Fibroblast of gingiva (primary cell): Measurements from ENCODE around the gene MRPL19.
A peak's percentile ranks its signal among the peaks of the same experiment; 100 is the strongest.

ENCODE experiments used
- DNase-seq: peaks from one replicate; pipeline ENCODE4 v3.0.0-alpha.2; 2011; ENCODE audit warnings: low read depth

Gene MRPL19

GRCh38 chr2:75616933-75617332, 29.6 kb upstream of the MRPL19 start:
- DNase-seq = no peak

DNA sequence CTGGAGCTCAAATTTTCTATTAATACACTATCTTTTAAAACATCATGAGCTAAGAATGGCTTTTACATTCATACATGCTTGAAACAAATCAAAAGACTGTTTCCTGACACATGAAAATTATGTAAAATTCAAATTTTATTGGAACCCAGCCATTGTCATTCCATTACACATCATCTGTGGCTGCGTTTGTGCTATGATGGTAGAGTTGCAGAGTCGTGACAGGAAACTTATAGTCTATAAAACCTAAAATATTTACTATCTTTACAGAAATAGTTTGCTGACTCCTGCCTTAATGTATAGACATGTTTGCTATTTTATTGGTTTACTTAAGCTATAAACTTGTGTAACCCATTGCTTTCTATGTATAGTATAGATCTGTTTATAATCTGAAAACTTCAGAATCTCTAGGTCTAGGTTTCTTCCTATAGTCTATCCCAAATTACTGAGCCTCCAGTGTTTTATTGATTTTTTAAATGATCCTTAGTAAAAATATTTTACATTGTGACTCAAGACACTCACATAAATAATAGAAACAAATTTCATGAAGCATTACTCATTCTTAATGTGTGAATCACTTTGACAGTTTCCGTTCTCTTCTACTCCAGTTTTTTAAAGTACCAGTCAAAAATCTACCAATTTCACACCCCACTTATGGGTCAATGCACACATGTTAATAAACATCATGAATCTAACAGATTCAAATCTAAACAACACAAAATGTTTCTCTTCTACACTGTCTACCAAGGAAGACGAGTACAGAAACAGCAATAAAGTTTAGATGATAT, 26.4 kb upstream of the MRPL19 start:
- no peak for DNase-seq

- DNase-seq = no peak
These were observed 25.4 kb upstream of the MRPL19 start for GRCh38 chr2:75621228-75621627.

DNA sequence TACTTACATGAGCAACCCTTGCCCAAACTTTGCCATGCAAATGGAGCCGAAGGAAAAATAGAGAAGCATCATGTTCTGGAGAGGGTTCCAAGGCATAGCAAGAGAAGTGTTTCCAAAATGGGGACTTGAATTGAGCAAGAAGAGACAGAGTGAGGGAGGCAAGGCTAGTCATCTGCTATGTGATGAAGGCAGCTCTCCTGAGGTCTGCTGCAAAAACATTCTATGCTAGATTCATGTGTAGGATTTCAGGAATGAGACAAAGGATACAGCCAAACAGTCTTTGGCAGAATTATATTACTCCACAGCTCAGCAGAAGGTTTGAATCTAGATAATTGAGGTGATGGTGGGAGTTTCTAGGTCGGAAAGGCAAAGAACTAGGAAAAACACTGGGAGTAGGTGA, 24.1 kb upstream of the MRPL19 start:
- DNase-seq = peak; percentile 36

DNA sequence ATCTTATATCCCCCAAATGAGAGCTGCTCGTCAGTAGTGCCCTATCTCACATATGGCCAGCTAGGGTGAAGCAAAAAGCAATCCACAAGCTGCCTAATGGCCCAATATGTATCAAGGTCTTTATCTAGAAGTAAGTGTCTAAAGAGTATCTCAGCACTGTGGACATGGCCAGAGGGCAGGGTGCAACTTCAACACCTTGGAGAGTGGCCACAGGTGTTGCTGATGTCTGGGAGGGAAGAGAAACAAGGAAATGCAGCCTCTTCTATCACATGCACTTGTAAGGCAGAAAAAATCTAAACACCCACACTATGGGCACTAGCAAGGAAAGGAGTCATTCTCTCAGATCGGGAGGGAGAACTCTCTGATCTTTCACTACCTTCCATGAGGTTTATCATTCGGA, 23.7 kb upstream of the MRPL19 start:
- DNase-seq = no peak

GRCh38 chr2:75627902-75628504, 18.6 kb upstream of the MRPL19 start:
- peak; percentile 68 for DNase-seq

DNA sequence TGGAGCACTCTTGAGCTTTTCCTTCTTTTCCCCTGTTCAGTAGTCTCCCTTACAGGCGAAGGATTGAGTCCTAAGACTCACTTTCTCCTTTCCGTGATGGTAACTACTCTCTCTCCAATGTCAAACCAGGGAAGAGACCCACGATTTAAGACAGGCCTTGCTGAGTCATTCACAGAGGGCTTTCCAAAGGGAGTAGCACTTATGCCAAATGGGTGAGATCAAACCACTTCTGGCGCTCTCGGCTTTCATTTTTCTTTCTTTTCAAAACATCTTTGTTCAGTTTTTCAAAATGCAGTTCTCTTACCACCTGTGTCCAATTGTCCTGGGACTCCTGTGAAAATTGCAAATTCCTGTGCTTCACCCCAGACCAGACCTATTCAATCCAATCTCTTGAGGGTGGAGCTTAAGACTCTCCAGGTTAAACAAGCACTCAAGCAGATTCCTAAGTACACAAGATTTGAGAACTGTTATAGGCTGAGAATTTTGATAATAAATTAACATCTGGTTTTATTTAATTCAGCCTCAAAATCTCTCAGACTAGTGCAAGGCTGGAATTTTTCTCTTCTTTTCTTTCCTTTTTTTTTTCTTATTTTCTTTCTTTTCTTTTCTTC, 14.4 kb upstream of the MRPL19 start:
- DNase-seq = peak; percentile 68

- DNase-seq = no peak
These were observed 13.8 kb upstream of the MRPL19 start for GRCh38 chr2:75632813-75633212.

GRCh38 chr2:75633620-75634019, 13.0 kb upstream of the MRPL19 start:
- no peak for DNase-seq

GRCh38 chr2:75634945-75635344, 11.6 kb upstream of the MRPL19 start:
- no peak for DNase-seq

DNA sequence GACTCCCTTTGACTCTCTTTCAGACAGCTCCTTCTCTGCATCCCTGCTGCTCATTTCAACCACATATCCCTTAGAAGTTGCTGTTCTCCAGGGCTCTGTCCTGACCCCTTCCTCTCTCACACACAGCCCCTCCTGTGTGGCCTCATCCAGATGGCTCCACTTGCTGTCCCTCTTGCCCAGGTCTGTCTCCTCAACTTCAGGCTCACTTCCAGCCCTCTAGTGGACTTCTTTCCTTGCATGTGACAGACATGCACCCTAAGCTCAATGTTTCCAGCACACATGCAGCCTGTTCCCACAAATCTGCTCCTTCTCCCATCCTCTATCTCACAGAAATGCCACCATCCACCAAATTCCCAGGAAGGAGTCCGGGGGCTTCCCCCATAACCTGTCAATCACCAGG, 9.0 kb upstream of the MRPL19 start:
- no peak for DNase-seq

DNA sequence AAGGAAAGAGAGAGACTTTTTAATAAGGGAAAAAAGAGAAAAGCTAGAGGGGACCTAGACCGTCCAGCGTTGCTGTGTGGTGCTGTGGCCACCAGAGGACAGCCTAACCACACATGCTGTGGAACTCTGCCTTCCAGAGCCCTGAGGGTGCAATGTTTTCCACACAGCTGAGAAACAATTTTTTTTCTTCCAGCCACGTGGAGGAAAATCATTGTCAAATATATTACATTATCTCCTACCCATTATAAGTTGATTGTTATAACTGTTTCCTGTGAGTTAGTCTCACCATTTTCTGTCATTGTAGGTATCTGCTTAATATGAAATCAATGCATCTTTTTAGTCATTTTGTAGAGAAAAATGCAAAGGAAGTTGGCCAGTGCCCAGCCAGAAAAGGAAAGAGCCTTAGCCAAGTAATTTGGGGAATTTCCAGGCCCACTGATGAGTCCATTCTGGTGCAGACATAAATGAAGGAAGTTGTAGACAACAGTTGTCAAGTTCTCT, 5.9 kb upstream of the MRPL19 start:
- peak; percentile 67 for DNase-seq

DNA sequence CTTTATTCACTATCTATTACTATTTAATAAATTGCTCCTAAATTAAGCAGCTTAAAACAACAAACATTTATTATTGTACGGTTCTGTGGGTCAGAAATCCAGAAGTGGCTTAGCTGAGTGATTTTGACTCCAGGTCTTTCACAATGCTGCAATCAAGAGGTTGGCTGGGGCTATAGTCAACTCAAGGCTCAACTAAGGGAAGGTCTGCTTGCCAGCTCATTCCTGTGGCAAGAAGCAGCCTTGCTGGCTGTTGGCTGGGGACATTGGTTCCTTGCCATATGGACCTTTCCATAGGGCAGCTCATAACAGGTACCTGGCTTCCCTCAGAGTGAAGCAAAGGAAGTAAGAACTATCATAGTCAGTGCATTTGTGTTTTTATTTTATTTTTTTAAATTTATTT, 5.0 kb upstream of the MRPL19 start:
- DNase-seq = peak; percentile 59

- no peak for DNase-seq
These were observed 2.6 kb upstream of the MRPL19 start for GRCh38 chr2:75643980-75644379.

DNA sequence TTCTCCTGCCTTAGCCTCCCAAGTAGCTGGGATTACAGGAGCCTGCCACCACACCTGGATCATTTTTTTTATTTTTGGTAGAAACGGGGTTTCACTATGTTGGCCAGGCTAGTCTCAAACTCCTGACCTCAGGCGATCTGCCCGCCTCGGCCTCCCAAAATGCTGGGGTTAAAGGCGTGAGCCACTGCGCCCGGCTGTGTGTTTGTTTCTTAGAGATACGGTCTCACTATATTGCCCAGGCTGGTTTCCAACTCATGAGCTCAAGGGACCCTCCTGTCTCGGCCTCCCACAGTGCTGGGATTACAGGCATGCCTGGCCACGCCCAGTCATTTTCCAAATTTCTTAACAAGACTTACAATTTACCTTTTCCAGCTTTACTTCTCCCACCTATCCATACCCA, 940 bp upstream of the MRPL19 start:
- DNase-seq = no peak

- no peak for DNase-seq
These were observed 447 bp upstream of the MRPL19 start for GRCh38 chr2:75646090-75646582.

- no peak for DNase-seq
These were observed 1.2 kb downstream of the MRPL19 start for GRCh38 chr2:75647771-75648170.

GRCh38 chr2:75654012-75654411, 7.4 kb downstream of the MRPL19 start:
- no peak for DNase-seq

DNA sequence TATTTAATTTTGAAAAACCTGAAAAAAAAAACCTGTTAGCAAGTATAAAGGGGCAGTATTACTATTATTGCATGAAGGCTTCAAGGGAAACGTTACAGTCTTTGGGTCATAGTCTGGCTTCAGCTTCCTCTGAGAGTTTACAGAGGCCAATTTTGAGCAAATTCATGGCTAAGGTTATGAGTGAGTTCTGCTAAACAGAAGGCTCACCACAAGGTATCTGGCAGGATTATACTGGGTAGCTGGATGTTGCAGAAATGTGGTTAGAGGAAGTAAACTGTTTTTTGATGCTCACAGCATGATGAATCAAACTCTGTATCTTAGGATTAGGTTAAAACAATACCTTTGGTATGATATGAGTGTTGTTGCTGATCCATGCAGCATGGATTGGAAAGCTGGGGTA, 9.3 kb downstream of the MRPL19 start:
- DNase-seq = no peak

GRCh38 chr2:75656563-75656962, 10.0 kb downstream of the MRPL19 start:
- DNase-seq = no peak

- DNase-seq = no peak
These were observed 11.2 kb downstream of the MRPL19 start for GRCh38 chr2:75657798-75658197.

DNA sequence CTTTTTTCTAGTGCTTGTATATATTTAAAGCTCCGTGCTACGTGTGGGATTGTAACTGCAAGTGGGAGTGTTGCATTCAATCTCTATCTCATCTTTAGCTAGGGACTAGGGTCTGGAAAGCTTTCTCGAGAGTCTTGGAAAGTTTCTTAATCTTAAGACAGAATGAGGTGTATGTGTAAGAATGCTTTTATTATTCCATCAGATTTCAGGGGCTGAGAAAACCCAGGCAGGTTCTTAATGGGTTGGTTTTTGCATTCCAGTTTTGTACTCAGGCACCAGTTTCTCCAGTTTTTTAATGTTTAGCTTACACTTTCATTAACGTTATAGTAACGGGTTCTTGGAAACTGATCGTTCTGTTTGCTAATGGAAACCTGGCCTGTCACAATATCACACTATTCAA, 20.3 kb downstream of the MRPL19 start:
- DNase-seq = no peak

- DNase-seq = no peak
These were observed 21.3 kb downstream of the MRPL19 start for GRCh38 chr2:75667884-75668283.
